H9 (cell line): ENCODE measurements around the gene SLC6A18. TPM values are rescaled to one million over a fixed set of nuclear protein-coding genes. Genes with fewer than 3 reads are reported as not detected.
A peak's percentile ranks its signal among the peaks of the same experiment; 100 is the strongest.

ENCODE experiments used
- DNase-seq: peaks from one replicate; pipeline ENCODE4 v3.0.0-alpha.2; 2017
- H2AFZ ChIP-seq: one replicate; pipeline ENCODE4 v1.6.1; 2013; ENCODE audit warnings: mild to moderate bottlenecking, low read length, control low read depth, moderate library complexity
- H2AK5ac ChIP-seq: 2 replicates; pipeline ENCODE4 v1.6.1; 2013; ENCODE audit warnings: low read length, control low read depth, mixed read lengths; ENCODE audit not compliant: insufficient read length
- H2BK120ac ChIP-seq: one replicate; pipeline ENCODE4 v1.6.1; 2013; ENCODE audit warnings: low read depth, mild to moderate bottlenecking, low read length, control low read depth, inconsistent platforms; ENCODE audit not compliant: poor library complexity, severe bottlenecking
- H2BK12ac ChIP-seq: 2 replicates; pipeline ENCODE4 v1.6.1; 2013; ENCODE audit warnings: low read length, control low read depth, mixed read lengths, low read depth; ENCODE audit not compliant: insufficient read length
- H2BK15ac ChIP-seq: 2 replicates; pipeline ENCODE4 v1.6.1; 2013; ENCODE audit warnings: low read depth, low read length, control low read depth
- H2BK20ac ChIP-seq: one replicate; pipeline ENCODE4 v1.6.1; 2013; ENCODE audit warnings: low read depth, mild to moderate bottlenecking, low read length, control low read depth, inconsistent platforms; ENCODE audit not compliant: poor library complexity, severe bottlenecking
- H2BK5ac ChIP-seq: 2 replicates; pipeline ENCODE4 v1.6.1; 2013; ENCODE audit warnings: low read length, control low read depth, mixed read lengths; ENCODE audit not compliant: insufficient read length
- H3K14ac ChIP-seq: 2 replicates; pipeline ENCODE4 v1.6.1; 2013; ENCODE audit warnings: low read length, control low read depth; ENCODE audit not compliant: insufficient read depth
- H3K18ac ChIP-seq: 2 replicates; pipeline ENCODE4 v1.6.1; 2013; ENCODE audit warnings: low read depth, mild to moderate bottlenecking, mixed read lengths, low read length, control low read depth; ENCODE audit not compliant: insufficient read length
- H3K23ac ChIP-seq: 2 replicates; pipeline ENCODE4 v1.6.1; 2013; ENCODE audit warnings: low read length, control low read depth, mixed read lengths, low read depth; ENCODE audit not compliant: insufficient read length
- H3K23me2 ChIP-seq: 2 replicates; pipeline ENCODE4 v1.6.1; 2013; ENCODE audit warnings: low read depth, mild to moderate bottlenecking, mixed read lengths, low read length, control low read depth; ENCODE audit not compliant: insufficient read length, poor library complexity, severe bottlenecking
- H3K27ac ChIP-seq: 2 replicates; pipeline ENCODE4 v1.5.1; 2013; ENCODE audit warnings: low read length, control low read depth, mixed read lengths, low read depth; ENCODE audit not compliant: insufficient read length
- H3K27me3 ChIP-seq: 2 replicates; pipeline ENCODE4 v1.6.1; 2013; ENCODE audit warnings: low read length, control low read depth, inconsistent platforms; ENCODE audit not compliant: insufficient read depth
- H3K4ac ChIP-seq: 2 replicates; pipeline ENCODE4 v1.6.1; 2013; ENCODE audit warnings: low read depth, mild to moderate bottlenecking, control low read depth, inconsistent platforms, low read length, moderate library complexity
- H3K4me1 ChIP-seq: 2 replicates; pipeline ENCODE4 v1.6.1; 2013; ENCODE audit warnings: low read length, control low read depth, inconsistent platforms; ENCODE audit not compliant: insufficient read depth
- H3K4me2 ChIP-seq: 2 replicates; pipeline ENCODE4 v1.6.1; 2013; ENCODE audit warnings: low read length, control low read depth, mixed read lengths; ENCODE audit not compliant: insufficient read length, insufficient read depth
- H3K56ac ChIP-seq: 2 replicates; pipeline ENCODE4 v1.6.1; 2013; ENCODE audit warnings: low read depth, mild to moderate bottlenecking, mixed read lengths, low read length, control low read depth; ENCODE audit not compliant: insufficient read length
- H3K79me1 ChIP-seq: 2 replicates; pipeline ENCODE4 v1.6.1; 2013; ENCODE audit warnings: low read depth, mild to moderate bottlenecking, moderate library complexity, low read length, control low read depth, inconsistent platforms; ENCODE audit not compliant: insufficient read depth, poor library complexity, severe bottlenecking
- H3K79me2 ChIP-seq: 2 replicates; pipeline ENCODE4 v1.6.1; 2013; ENCODE audit warnings: low read length, control low read depth, inconsistent platforms; ENCODE audit not compliant: insufficient read depth
- H3K9ac ChIP-seq: 2 replicates; pipeline ENCODE4 v1.6.1; 2013; ENCODE audit warnings: low read length, control low read depth, mixed read lengths; ENCODE audit not compliant: insufficient read length; ENCODE audit errors: extremely low read depth
- H3K9me3 ChIP-seq: one replicate; pipeline ENCODE4 v1.6.1; 2013; ENCODE audit warnings: low read depth, low read length, inconsistent platforms; ENCODE audit not compliant: control insufficient read depth
- H3T11ph ChIP-seq: one replicate; pipeline ENCODE4 v1.6.1; 2013; ENCODE audit warnings: mild to moderate bottlenecking, low read length, control low read depth, inconsistent platforms
- H4K20me1 ChIP-seq: one replicate; pipeline ENCODE4 v1.6.1; 2013; ENCODE audit not compliant: control insufficient read depth, insufficient read length, insufficient read depth
- H4K5ac ChIP-seq: 2 replicates; pipeline ENCODE4 v1.6.1; 2013; ENCODE audit warnings: low read depth, mild to moderate bottlenecking, mixed read lengths, low read length, control low read depth; ENCODE audit not compliant: insufficient read length
- H4K8ac ChIP-seq: replicated peaks from 2 replicates; pipeline ENCODE4 v1.6.1; 2013; ENCODE audit warnings: low read length, control low read depth, mixed read lengths, low read depth; ENCODE audit not compliant: insufficient read length
- H4K91ac ChIP-seq: 2 replicates; pipeline ENCODE4 v1.6.1; 2013; ENCODE audit warnings: low read depth, mild to moderate bottlenecking, moderate library complexity, mixed read lengths, low read length, control low read depth; ENCODE audit not compliant: insufficient read length
- H3K27ac Mint-ChIP-seq, 3 experiments: 2 replicates in 2 of 3; 3 replicates in 1 of 3; pipeline ENCODE4 v1.8.0; 2020 to 2021; ENCODE audit warnings: mixed read lengths in 3 of 3, mild to moderate bottlenecking in 1 of 3, moderate library complexity in 1 of 3
- H3K27me3 Mint-ChIP-seq: 2 replicates; pipeline ENCODE4 v1.8.0; 2021; ENCODE audit warnings: low read depth, mild to moderate bottlenecking, moderate library complexity, mixed read lengths
- H3K36me3 Mint-ChIP-seq, 3 experiments: 2 replicates in 2 of 3; 3 replicates in 1 of 3; pipeline ENCODE4 v1.8.0; 2020 to 2021; ENCODE audit warnings: low read depth in 3 of 3, mixed read lengths in 3 of 3; ENCODE audit not compliant: insufficient read depth in 1 of 3
- H3K4me1 Mint-ChIP-seq, 2 experiments: 2 replicates each; pipeline ENCODE4 v1.8.0; 2020; ENCODE audit warnings: mixed read lengths in 2 of 2
- H3K4me3 Mint-ChIP-seq, 2 experiments: 2 replicates in 1 of 2; 3 replicates in 1 of 2; pipeline ENCODE4 v1.8.0; 2020 to 2021; ENCODE audit warnings: mild to moderate bottlenecking in 2 of 2, mixed read lengths in 2 of 2, moderate library complexity in 1 of 2
- H3K9me3 Mint-ChIP-seq, 2 experiments: 2 replicates in 1 of 2; 3 replicates in 1 of 2; pipeline ENCODE4 v1.8.0; 2020; ENCODE audit warnings: mild to moderate bottlenecking in 2 of 2, mixed read lengths in 2 of 2, moderate library complexity in 1 of 2
- WGBS: extraction: QIAGEN DNeasy Blood & Tissue Kit; methylation state at CpG from one replicate; pipeline ENCODE4 v1.1.7; 2013; ENCODE audit warnings: missing lambda C conversion rate, low lambda C conversion rate, mixed read lengths; ENCODE audit not compliant: insufficient read length; ENCODE audit errors: extremely low coverage; 5-methylcytosine and 5-hydroxymethylcytosine counted together
- total RNA-seq: library from RNA; stranded (reverse); gene quantifications from 2 replicates; pipeline ENCODE4 v1.2.1, GENCODE V29; 2021
- TF ChIP-seq, protein P1 (sequence below): fragments of 200-600 bp; sonication (generic); conservative IDR thresholded peaks from 3 replicates; pipeline ENCODE4 v1.8.0; 2021; ENCODE audit warnings: antibody characterized with exemption, mild to moderate bottlenecking

Gene SLC6A18
- total RNA-seq, 1 experiment from 2014 or later: not detected

DNA sequence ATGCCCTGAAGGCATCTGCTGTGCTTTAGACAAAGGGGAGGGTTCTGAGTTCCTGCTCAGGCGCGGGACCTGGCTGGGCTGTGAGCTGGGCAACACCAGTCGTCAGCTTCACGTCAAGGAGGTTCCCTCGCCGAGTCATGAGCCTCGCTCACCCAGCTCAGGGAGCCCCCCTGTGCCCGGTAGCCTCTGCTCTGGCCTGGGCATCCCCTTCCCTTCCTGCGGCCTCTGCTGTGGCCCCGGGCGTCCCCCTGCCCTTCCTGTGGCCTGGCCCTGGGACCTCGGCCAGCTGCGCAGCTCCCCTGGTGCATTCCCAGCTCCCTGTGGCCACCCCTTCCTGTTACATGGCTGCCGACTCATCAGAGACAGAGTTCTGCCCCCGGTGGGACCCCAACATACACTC lies 39.8 kb downstream of the SLC6A18 start:
- peak overlapping the region in 1 of 3 experiments; percentile 44; a peak in 1 of 7 replicates for H3K27ac Mint-ChIP-seq
- peaks cover 18% of the 10 kb centered on the region for H3K9me3 ChIP-seq

More for the DNA sequence above, 39.8 kb downstream of the SLC6A18 start:
- H3K4me3 Mint-ChIP-seq: no peak overlapping the region
- H3K27ac ChIP-seq: no peak overlapping the region
- H3K14ac ChIP-seq: no peak overlapping the region
- no CpG with 5 or more reads among the region's 15 CpGs for WGBS
- no peak overlapping the region for H3K4ac ChIP-seq
- H4K8ac ChIP-seq: no peak overlapping the region
- H2AFZ ChIP-seq: no peak overlapping the region
- H3K56ac ChIP-seq: no peak overlapping the region
- no peak overlapping the region for H2BK5ac ChIP-seq
- H3K9me3 Mint-ChIP-seq: no peaks in the 10 kb centered on the region
- no peak overlapping the region for H3K4me2 ChIP-seq
- no peak overlapping the region for H2BK15ac ChIP-seq
- no peaks in the 10 kb centered on the region for H3K27me3 Mint-ChIP-seq
- H3K4me1 ChIP-seq: no peaks in the 10 kb centered on the region
- H4K20me1 ChIP-seq: no peaks in the 10 kb centered on the region
- H2BK20ac ChIP-seq: no peak overlapping the region
- H4K91ac ChIP-seq: no peak overlapping the region
- no peak for DNase-seq
- TF ChIP-seq, protein P1, sequence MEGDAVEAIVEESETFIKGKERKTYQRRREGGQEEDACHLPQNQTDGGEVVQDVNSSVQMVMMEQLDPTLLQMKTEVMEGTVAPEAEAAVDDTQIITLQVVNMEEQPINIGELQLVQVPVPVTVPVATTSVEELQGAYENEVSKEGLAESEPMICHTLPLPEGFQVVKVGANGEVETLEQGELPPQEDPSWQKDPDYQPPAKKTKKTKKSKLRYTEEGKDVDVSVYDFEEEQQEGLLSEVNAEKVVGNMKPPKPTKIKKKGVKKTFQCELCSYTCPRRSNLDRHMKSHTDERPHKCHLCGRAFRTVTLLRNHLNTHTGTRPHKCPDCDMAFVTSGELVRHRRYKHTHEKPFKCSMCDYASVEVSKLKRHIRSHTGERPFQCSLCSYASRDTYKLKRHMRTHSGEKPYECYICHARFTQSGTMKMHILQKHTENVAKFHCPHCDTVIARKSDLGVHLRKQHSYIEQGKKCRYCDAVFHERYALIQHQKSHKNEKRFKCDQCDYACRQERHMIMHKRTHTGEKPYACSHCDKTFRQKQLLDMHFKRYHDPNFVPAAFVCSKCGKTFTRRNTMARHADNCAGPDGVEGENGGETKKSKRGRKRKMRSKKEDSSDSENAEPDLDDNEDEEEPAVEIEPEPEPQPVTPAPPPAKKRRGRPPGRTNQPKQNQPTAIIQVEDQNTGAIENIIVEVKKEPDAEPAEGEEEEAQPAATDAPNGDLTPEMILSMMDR: no peak
- H2AK5ac ChIP-seq: no peak overlapping the region
- H3K4me1 Mint-ChIP-seq: no peaks in the 10 kb centered on the region
- H3K79me2 ChIP-seq: no peaks in the 10 kb centered on the region
- H2BK120ac ChIP-seq: no peak overlapping the region
- H3K23ac ChIP-seq: no peak overlapping the region
- H3K9ac ChIP-seq: no peak overlapping the region
- no peak overlapping the region for H3T11ph ChIP-seq
- H3K18ac ChIP-seq: no peak overlapping the region
- H2BK12ac ChIP-seq: no peak overlapping the region
- H3K36me3 Mint-ChIP-seq: peaks cover 17 to 23% (median 20%) of the 10 kb centered on the region in 3 experiments; a peak in 6 of 7 replicates
- H4K5ac ChIP-seq: no peak overlapping the region
- H3K23me2 ChIP-seq: no peaks in the 10 kb centered on the region
- no peaks in the 10 kb centered on the region for H3K27me3 ChIP-seq
- no peaks in the 10 kb centered on the region for H3K79me1 ChIP-seq
